IMR-90 (cell line): ENCODE measurements around the gene GLDC. TPM values are rescaled to one million over a fixed set of nuclear protein-coding genes. Genes with fewer than 3 reads are reported as not detected.

Source experiments
- ATAC-seq: fragments of 200-7000 bp; cut with Tn5 transposase; 2 replicates; pipeline ENCODE4 v1.9.1; 2020; ENCODE audit warnings: low read depth, mild to moderate bottlenecking, moderate library complexity
- BruUV-seq: library from RNA; stranded (reverse); fragments of 400-500 nt; replicated peaks from 2 replicates; lab custom pipeline; 2021; lab: Mats Ljungman, UMichigan
- CTCF ChIA-PET: fragments of 300-600 bp; formaldehyde crosslinking; extraction: SDS; loops from one replicate; lab custom pipeline; 2021; ENCODE audit warnings: antibody characterized with exemption; lab: Yijun Ruan, JAX
- POLR2A ChIA-PET: fragments of 300-600 bp; sonication (Branson Sonifier 250); formaldehyde crosslinking; loops from one replicate; lab custom pipeline; 2022; ENCODE audit warnings: antibody characterized with exemption; ENCODE audit not compliant: unreplicated experiment; lab: Charles Lee
- DNase-seq: peaks from one replicate; pipeline ENCODE4 v3.0.0; 2013
- H2AFZ ChIP-seq: replicated peaks from 2 replicates; pipeline ENCODE3; 2013; ENCODE audit warnings: low read length, mild to moderate bottlenecking; ENCODE audit not compliant: poor library complexity
- H2AK5ac ChIP-seq: 2 replicates; pipeline ENCODE4 v1.6.1; 2013; ENCODE audit warnings: low read depth, low read length, inconsistent platforms
- H2AK9ac ChIP-seq: replicated peaks from 2 replicates; pipeline ENCODE3; 2013; ENCODE audit warnings: mild to moderate bottlenecking, low read depth, low read length, moderate library complexity; ENCODE audit not compliant: poor library complexity
- H2BK120ac ChIP-seq: 2 replicates; pipeline ENCODE4 v1.6.1; 2013; ENCODE audit warnings: low read depth, low read length, inconsistent platforms
- H2BK15ac ChIP-seq: 3 replicates; pipeline ENCODE4 v1.6.1; 2013; ENCODE audit warnings: low read depth, low read length, inconsistent platforms
- H2BK20ac ChIP-seq: 2 replicates; pipeline ENCODE4 v1.6.1; 2013; ENCODE audit warnings: low read depth, mild to moderate bottlenecking, inconsistent platforms, low read length, moderate library complexity
- H2BK5ac ChIP-seq: 2 replicates; pipeline ENCODE4 v1.6.1; 2013; ENCODE audit warnings: mild to moderate bottlenecking, low read depth, low read length, inconsistent platforms; ENCODE audit not compliant: poor library complexity, severe bottlenecking
- H3K14ac ChIP-seq: replicated peaks from 2 replicates; pipeline ENCODE4 v1.6.1; 2013; ENCODE audit warnings: low read depth, low read length, inconsistent platforms
- H3K18ac ChIP-seq: 2 replicates; pipeline ENCODE4 v1.6.1; 2013; ENCODE audit warnings: low read depth, low read length, control low read depth
- H3K23ac ChIP-seq: 2 replicates; pipeline ENCODE4 v1.6.1; 2013; ENCODE audit warnings: low read depth, low read length, inconsistent platforms
- H3K27ac ChIP-seq: 2 replicates; pipeline ENCODE4 v1.5.1; 2013; ENCODE audit warnings: mild to moderate bottlenecking, control low read depth, low read length; ENCODE audit not compliant: insufficient read depth
- H3K27me3 ChIP-seq: 2 replicates; pipeline ENCODE4 v1.6.1; 2013; ENCODE audit warnings: low read length; ENCODE audit not compliant: control insufficient read depth, insufficient read depth
- H3K36me3 ChIP-seq: 2 replicates; pipeline ENCODE4 v1.6.1; 2013; ENCODE audit warnings: low read length, mixed read lengths; ENCODE audit not compliant: control insufficient read depth, insufficient read depth
- H3K4ac ChIP-seq: 2 replicates; pipeline ENCODE4 v1.6.1; 2013; ENCODE audit warnings: low read depth, low read length, inconsistent platforms
- H3K4me1 ChIP-seq: 2 replicates; pipeline ENCODE4 v1.6.1; 2013; ENCODE audit warnings: low read length, mixed read lengths; ENCODE audit not compliant: control insufficient read depth, insufficient read depth
- H3K4me2 ChIP-seq: 2 replicates; pipeline ENCODE4 v1.6.1; 2013; ENCODE audit warnings: low read depth, mild to moderate bottlenecking, control low read depth, low read length, moderate library complexity
- H3K4me3 ChIP-seq: 2 replicates; pipeline ENCODE4 v1.5.1; 2013; ENCODE audit warnings: low read depth, mild to moderate bottlenecking, control low read depth, low read length, moderate library complexity; ENCODE audit not compliant: insufficient read depth
- H3K56ac ChIP-seq: 2 replicates; pipeline ENCODE4 v1.6.1; 2013; ENCODE audit warnings: low read length, inconsistent platforms; ENCODE audit not compliant: insufficient read depth; ENCODE audit errors: extremely low read depth
- H3K79me1 ChIP-seq, 2 experiments: 2 replicates each; pipeline ENCODE4 v1.6.1; 2013; ENCODE audit warnings: low read length in 2 of 2, inconsistent platforms in 1 of 2, low read depth in 1 of 2
- H3K9ac ChIP-seq: 2 replicates; pipeline ENCODE4 v1.6.1; 2013; ENCODE audit warnings: low read depth, low read length, control low read depth
- H3K9me1 ChIP-seq: 2 replicates; pipeline ENCODE4 v1.6.1; 2013; ENCODE audit warnings: low read length, inconsistent platforms; ENCODE audit not compliant: insufficient read depth
- H3K9me3 ChIP-seq: 2 replicates; pipeline ENCODE4 v1.6.1; 2013; ENCODE audit warnings: low read length; ENCODE audit not compliant: control insufficient read depth, insufficient read depth
- H4K20me1 ChIP-seq: 2 replicates; pipeline ENCODE4 v1.6.1; 2013; ENCODE audit warnings: low read length, inconsistent platforms; ENCODE audit not compliant: insufficient read depth
- H4K5ac ChIP-seq: 2 replicates; pipeline ENCODE4 v1.6.1; 2013; ENCODE audit warnings: mild to moderate bottlenecking, low read depth, low read length, control low read depth
- H4K8ac ChIP-seq, 2 experiments: 2 replicates each; pipeline ENCODE4 v1.6.1; 2013; ENCODE audit warnings: low read depth in 2 of 2, low read length in 2 of 2, control low read depth in 1 of 2, inconsistent platforms in 1 of 2
- H4K91ac ChIP-seq: 2 replicates; pipeline ENCODE4 v1.6.1; 2013; ENCODE audit warnings: low read depth, low read length, inconsistent platforms; ENCODE audit not compliant: insufficient read depth
- BHLHE40 ChIP-seq: fragments of 150-350 bp; IDR thresholded peaks from 2 replicates; pipeline ENCODE4 v1.6.1; 2016; ENCODE audit warnings: mild to moderate bottlenecking, low read depth, low read length
- CEBPB ChIP-seq: IDR thresholded peaks from 2 replicates; pipeline ENCODE4 v1.6.1; 2012; ENCODE audit warnings: low read depth, low read length, improper control_type of control experiment
- CHD1 ChIP-seq: IDR thresholded peaks from 2 replicates; pipeline ENCODE4 v1.6.1; 2012; ENCODE audit warnings: low read depth, low read length, improper control_type of control experiment
- CTCF ChIP-seq: conservative IDR thresholded peaks from 2 replicates; pipeline ENCODE4 v1.5.1; 2012; ENCODE audit warnings: mild to moderate bottlenecking, low read depth, low read length, improper control_type of control experiment
- ELK1 ChIP-seq: fragments of 150-350 bp; IDR thresholded peaks from 2 replicates; pipeline ENCODE4 v1.6.1; 2016; ENCODE audit warnings: low read depth, mild to moderate bottlenecking, low read length, moderate library complexity, borderline replicate concordance
- FOS ChIP-seq: fragments of 150-350 bp; IDR thresholded peaks from 2 replicates; pipeline ENCODE4 v1.6.1; 2016; ENCODE audit warnings: low read depth, low read length
- MAFK ChIP-seq: IDR thresholded peaks from 2 replicates; pipeline ENCODE4 v1.6.1; 2012; ENCODE audit warnings: low read depth, low read length, improper control_type of control experiment
- MAZ ChIP-seq: IDR thresholded peaks from 2 replicates; pipeline ENCODE4 v1.6.1; 2012; ENCODE audit warnings: low read depth, mild to moderate bottlenecking, low read length, improper control_type of control experiment, moderate library complexity, borderline replicate concordance
- MXI1 ChIP-seq: IDR thresholded peaks from 2 replicates; pipeline ENCODE4 v1.6.1; 2012; ENCODE audit warnings: low read depth, mild to moderate bottlenecking, low read length, moderate library complexity, borderline replicate concordance
- NFE2L2 ChIP-seq: fragments of 150-350 bp; IDR thresholded peaks from 2 replicates; pipeline ENCODE4 v1.6.1; 2016; ENCODE audit warnings: low read depth, mild to moderate bottlenecking, low read length
- RAD21 ChIP-seq: IDR thresholded peaks from 2 replicates; pipeline ENCODE4 v1.6.1; 2012; ENCODE audit warnings: low read length, improper control_type of control experiment
- RCOR1 ChIP-seq: IDR thresholded peaks from 2 replicates; pipeline ENCODE4 v1.6.1; 2012; ENCODE audit warnings: mild to moderate bottlenecking, low read length, improper control_type of control experiment; ENCODE audit not compliant: insufficient replicate concordance
- RFX5 ChIP-seq: IDR thresholded peaks from 2 replicates; pipeline ENCODE4 v1.8.0; 2012; ENCODE audit warnings: low read depth, mild to moderate bottlenecking, low read length, moderate library complexity
- SMC3 ChIP-seq: fragments of 150-350 bp; IDR thresholded peaks from 2 replicates; pipeline ENCODE4 v1.6.1; 2016; ENCODE audit warnings: low read depth, mild to moderate bottlenecking, antibody characterized with exemption, low read length, moderate library complexity
- USF2 ChIP-seq: fragments of 150-350 bp; IDR thresholded peaks from 2 replicates; pipeline ENCODE4 v1.6.1; 2017; ENCODE audit warnings: mild to moderate bottlenecking, antibody characterized with exemption, low read length, low read depth
- WGBS, 2 experiments: methylation state at CpG; one replicate each; pipeline versions ENCODE4 v1.1.5 to v1.1.7; 2013; ENCODE audit warnings: missing lambda C conversion rate in 2 of 2; ENCODE audit not compliant: insufficient read length in 1 of 2; ENCODE audit errors: extremely low coverage in 2 of 2; 5-methylcytosine and 5-hydroxymethylcytosine counted together
- dilution Hi-C: fragments of 300-500 bp; cut with HindIII; formaldehyde crosslinking; loops from one replicate; pipeline ENCODE4 v1.14.3; 2018; ENCODE audit warnings: low sequenced_read_pairs; ENCODE audit not compliant: unreplicated experiment
- in situ Hi-C: fragments of 300-500 bp; cut with MboI; formaldehyde crosslinking; loops from 3 replicates; pipeline ENCODE4 v1.14.3; 2019; ENCODE audit warnings: low sequenced_read_pairs, inconsistent platforms, mixed read lengths
- intact Hi-C: fragments of 100-400 bp; cut with micrococcal nuclease; formaldehyde crosslinking; loops from 2 replicates; pipeline ENCODE4 v1.10.0; 2022
- polyA plus RNA-seq, 3 experiments: library from polyadenylated mRNA; depleted of rRNA; stranded (reverse); fragments of >200 nt; gene quantifications; 2 replicates each; pipeline ENCODE4 v1.2.3, GENCODE V29; 2012; ENCODE audit warnings: low replicate concordance in 1 of 3
- total RNA-seq: library from RNA; depleted of rRNA; stranded (reverse); fragments of >200 nt; gene quantifications from 2 replicates; pipeline ENCODE4 v1.2.3, GENCODE V29; 2012

The GLDC gene
- total and polyA plus RNA-seq, 2 of the 4 experiments (the other 2 are of a cell fraction) = 0.36 to 0.50 TPM

- dilution Hi-C loops (no loop called here), in situ Hi-C loops (loop anchor here (10.0 kb wide), 1 partner anchor 56 kb away; no protein-coding TSS in a partner anchor), intact Hi-C loops (loop anchor here (5.0 to 10.0 kb wide), 2 partner anchors 59 to 136 kb away; no protein-coding TSS in a partner anchor)
- DNase-seq = no peak
- Histone ChIP-seq H2BK5ac (no peak overlapping the region), H3K4ac (no peak overlapping the region), H4K91ac (no peak overlapping the region), H3K9me1 (peaks cover 5% of the 10 kb centered on the region; the same call in 1 of the 2 replicates), H3K36me3 (peaks cover 26% of the 10 kb centered on the region), H3K27me3 (no peaks in the 10 kb centered on the region), H4K20me1 (no peaks in the 10 kb centered on the region), H2AFZ (no peak overlapping the region), H4K5ac (no peak overlapping the region), H2AK9ac (no peak overlapping the region), H3K56ac (no peak overlapping the region), H2BK20ac (no peak overlapping the region), H2BK120ac (no peak overlapping the region), H2BK15ac (no peak overlapping the region), H3K4me1 (no peaks in the 10 kb centered on the region), H3K27ac (no peak overlapping the region), H4K8ac (no peak overlapping the region), H3K14ac (no peak overlapping the region), H3K4me3 (no peak overlapping the region), H2AK5ac (no peak overlapping the region), H3K9ac (no peak overlapping the region), H3K9me3 (no peaks in the 10 kb centered on the region), H3K79me1 (peaks cover 26 to 40% of the 10 kb centered on the region in 2 experiments), H3K23ac (no peak overlapping the region), H3K18ac (no peak overlapping the region), H3K4me2 (no peak overlapping the region)
- CTCF ChIA-PET = no interaction called here
- POLR2A ChIA-PET = no interaction called here
- TF ChIP-seq RFX5 = no peak
- no peak for TF ChIP-seq CHD1
- TF ChIP-seq USF2 = no peak
- no peak for TF ChIP-seq CEBPB
- no peak for TF ChIP-seq CTCF
- no peak for TF ChIP-seq ELK1
- no peak for TF ChIP-seq MXI1
- no peak for TF ChIP-seq RCOR1
- no peak for TF ChIP-seq NFE2L2
- no peak for TF ChIP-seq BHLHE40
- TF ChIP-seq MAFK = no peak
- TF ChIP-seq SMC3 = no peak
- TF ChIP-seq MAZ = no peak
- no peak for TF ChIP-seq FOS
- TF ChIP-seq RAD21 = no peak
- WGBS, 2 experiments = no CpG with 5 or more reads among the region's 2 CpGs
- BruUV-seq = no TSS peak
- ATAC-seq = no peak
Observed at GRCh38 chr9:6490863-6491262, 154.7 kb downstream of the GLDC start.
